ENCODE data around the gene ENPP3. TPM values are rescaled to one million over a fixed set of nuclear protein-coding genes. Genes with fewer than 3 reads are reported as not detected.

ENPP3 gene
- total RNA-seq, 2 donors from 2014 or later, result not detected

- Histone ChIP-seq H3K27ac (ENCODE audit: low read depth, low read length) (no peak overlapping the region), H3K4me3 (ENCODE audit: low read length) (no peak overlapping the region), H3K27me3 (ENCODE audit: control insufficient read depth, insufficient read depth, low read length, poor library complexity, severe bottlenecking) (no peaks in the 10 kb centered on the region), H3K9ac (ENCODE audit: extremely low read depth, low read length, poor library complexity, severe bottlenecking) (no peak overlapping the region), H3K4me1 (ENCODE audit: control insufficient read depth, insufficient read depth, low read length) (no peaks in the 10 kb centered on the region), H3K36me3 (ENCODE audit: control insufficient read depth, insufficient read depth, low read length) (no peaks in the 10 kb centered on the region), H3K9me3 (ENCODE audit: control insufficient read depth, low read length) (no peaks in the 10 kb centered on the region)
- no peak overlapping the region for H3K4me3 Mint-ChIP-seq
- no peaks in the 10 kb centered on the region for H3K9me3 Mint-ChIP-seq
- peaks cover 1% of the 10 kb centered on the region for H3K4me1 Mint-ChIP-seq
- no peak for TF ChIP-seq CTCF (conservative IDR thresholded peaks at IDR 0.05)
- WGBS, 2 experiments (ENCODE audit: insufficient coverage in 1 of 2, insufficient read length in 1 of 2), result 92 to 100% methylated on average over 1 to 3 of the region's 3 CpGs
- H3K27ac Mint-ChIP-seq, result no peak overlapping the region
- no peak for DNase-seq
- H3K36me3 Mint-ChIP-seq (ENCODE audit: low read depth), result no peaks in the 10 kb centered on the region
- H3K27me3 Mint-ChIP-seq (ENCODE audit: insufficient read depth), result no peaks in the 10 kb centered on the region
Measured at GRCh38 chr6:131741688-131742393, 104.7 kb downstream of the ENPP3 start.

GRCh38 chr6:131744432-131745287, 107.6 kb downstream of the ENPP3 start:
- H3K27ac ChIP-seq (ENCODE audit: low read depth, low read length), result no peak overlapping the region
- H3K4me3 ChIP-seq (ENCODE audit: low read length), result no peak overlapping the region
- WGBS, 2 experiments (ENCODE audit: insufficient coverage in 1 of 2, insufficient read length in 1 of 2), result 61 to 77% methylated on average over 4 to 6 of the region's 6 CpGs

GRCh38 chr6:131745476-131745875, 108.4 kb downstream of the ENPP3 start:
- Mint-ChIP-seq H3K27ac (no peak overlapping the region), H3K4me3 (no peak overlapping the region), H3K9me3 (no peaks in the 10 kb centered on the region), H3K36me3 (ENCODE audit: low read depth) (no peaks in the 10 kb centered on the region), H3K27me3 (ENCODE audit: insufficient read depth) (no peaks in the 10 kb centered on the region), H3K4me1 (peaks cover 1% of the 10 kb centered on the region)
- no peaks in the 10 kb centered on the region for H3K4me1 ChIP-seq (ENCODE audit: control insufficient read depth, insufficient read depth, low read length)
- no peaks in the 10 kb centered on the region for H3K27me3 ChIP-seq (ENCODE audit: control insufficient read depth, insufficient read depth, low read length, poor library complexity, severe bottlenecking)
- H3K27ac ChIP-seq (ENCODE audit: low read depth, low read length), result no peak overlapping the region
- H3K9me3 ChIP-seq (ENCODE audit: control insufficient read depth, low read length), result no peaks in the 10 kb centered on the region
- DNase-seq, result no peak
- no peak overlapping the region for H3K9ac ChIP-seq (ENCODE audit: extremely low read depth, low read length, poor library complexity, severe bottlenecking)
- WGBS, 2 experiments (ENCODE audit: insufficient coverage in 1 of 2, insufficient read length in 1 of 2), result 93 to 100% methylated on average over 1 to 5 of the region's 5 CpGs
- no peak overlapping the region for H3K4me3 ChIP-seq (ENCODE audit: low read length)
- no peak for TF ChIP-seq CTCF (conservative IDR thresholded peaks at IDR 0.05)
- H3K36me3 ChIP-seq (ENCODE audit: control insufficient read depth, insufficient read depth, low read length), result no peaks in the 10 kb centered on the region

More at GRCh38 chr6:131744432-131745287, 107.6 kb downstream of the ENPP3 start:
- Histone ChIP-seq H3K4me1 (ENCODE audit: control insufficient read depth, insufficient read depth, low read length) (no peaks in the 10 kb centered on the region), H3K9me3 (ENCODE audit: control insufficient read depth, low read length) (no peaks in the 10 kb centered on the region), H3K9ac (ENCODE audit: extremely low read depth, low read length, poor library complexity, severe bottlenecking) (no peak overlapping the region), H3K36me3 (ENCODE audit: control insufficient read depth, insufficient read depth, low read length) (no peaks in the 10 kb centered on the region), H3K27me3 (ENCODE audit: control insufficient read depth, insufficient read depth, low read length, poor library complexity, severe bottlenecking) (no peaks in the 10 kb centered on the region)
- peaks cover 1% of the 10 kb centered on the region for H3K4me1 Mint-ChIP-seq
- TF ChIP-seq CTCF (conservative IDR thresholded peaks at IDR 0.05), result no peak
- H3K36me3 Mint-ChIP-seq (ENCODE audit: low read depth), result no peaks in the 10 kb centered on the region
- no peak for DNase-seq
- no peaks in the 10 kb centered on the region for H3K9me3 Mint-ChIP-seq
- H3K27me3 Mint-ChIP-seq (ENCODE audit: insufficient read depth), result no peaks in the 10 kb centered on the region
- no peak overlapping the region for H3K27ac Mint-ChIP-seq
- H3K4me3 Mint-ChIP-seq, result no peak overlapping the region
